ENCODE results near the gene LPP. TPM values are rescaled to one million over a fixed set of nuclear protein-coding genes. Genes with fewer than 3 reads are reported as not detected.

The LPP gene
- total and polyA plus RNA-seq, 2 of the 13 experiments (the other 11 are each of a cell fraction or from before 2014, with no cell fraction given) = 19.2 to 29.9 TPM

DNA sequence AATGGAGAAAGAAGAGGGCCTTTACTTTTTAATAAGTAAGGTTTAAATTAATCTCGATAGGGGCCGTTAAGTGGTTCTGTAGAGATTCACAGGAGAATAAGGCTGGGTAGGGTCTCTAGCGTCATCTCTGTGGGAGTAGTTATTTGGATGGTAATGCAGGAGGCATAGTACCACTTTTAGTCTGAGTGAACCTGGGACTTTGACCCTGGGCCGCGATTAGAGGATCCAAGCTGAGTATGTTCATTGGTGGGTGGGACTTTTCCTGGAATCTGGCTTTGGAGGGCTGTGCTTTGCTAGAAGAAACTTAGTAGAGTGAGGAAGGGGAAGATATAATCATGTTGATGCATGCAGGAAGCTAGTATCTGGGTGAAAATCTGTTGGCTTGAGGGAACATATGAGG, 4.0 kb downstream of the LPP start (continued):
- TF ChIP-seq, protein P1, sequence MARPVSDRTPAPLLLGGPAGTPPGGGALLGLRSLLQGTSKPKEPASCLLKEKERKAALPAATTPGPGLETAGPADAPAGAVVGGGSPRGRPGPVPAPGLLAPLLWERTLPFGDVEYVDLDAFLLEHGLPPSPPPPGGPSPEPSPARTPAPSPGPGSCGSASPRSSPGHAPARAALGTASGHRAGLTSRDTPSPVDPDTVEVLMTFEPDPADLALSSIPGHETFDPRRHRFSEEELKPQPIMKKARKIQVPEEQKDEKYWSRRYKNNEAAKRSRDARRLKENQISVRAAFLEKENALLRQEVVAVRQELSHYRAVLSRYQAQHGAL (CRISPR knock-in tag; IDR thresholded peaks at IDR 0.05; ENCODE audit: not compliant biosample characterization) = no peak
- TF ChIP-seq THAP11 (CRISPR knock-in tag; IDR thresholded peaks at IDR 0.05) = no peak; the same call in none of the 2 replicates
- TF ChIP-seq RORA (CRISPR knock-in tag; IDR thresholded peaks at IDR 0.05) = no peak
- TF ChIP-seq EHMT2 (IDR thresholded peaks at IDR 0.05; ENCODE audit: borderline replicate concordance, low read depth, low read length) = no peak
- TF ChIP-seq MTA3 (CRISPR knock-in tag; IDR thresholded peaks at IDR 0.05) = no peak
- no peak for TF ChIP-seq NBN (conservative IDR thresholded peaks at IDR 0.05)
- TF ChIP-seq ZNF180 (CRISPR knock-in tag; IDR thresholded peaks at IDR 0.05; ENCODE audit: borderline replicate concordance, low read depth) = no peak
- TF ChIP-seq SAFB2 (CRISPR knock-in tag; IDR thresholded peaks at IDR 0.05; ENCODE audit: borderline replicate concordance, low read depth) = no peak
- TF ChIP-seq HOXA9 (CRISPR knock-in tag; IDR thresholded peaks at IDR 0.05; ENCODE audit: borderline replicate concordance) = no peak
- no peak for TF ChIP-seq ZNF451 (CRISPR knock-in tag; IDR thresholded peaks at IDR 0.05)
- no peak for TF ChIP-seq MBNL3 (CRISPR knock-in tag; conservative IDR thresholded peaks at IDR 0.05)
- no peak for TF ChIP-seq ATF7 (IDR thresholded peaks at IDR 0.05)
- no peak for TF ChIP-seq ATF7 (CRISPR knock-in tag; IDR thresholded peaks at IDR 0.05)
- no peak for TF ChIP-seq BRD4 (CRISPR knock-in tag; IDR thresholded peaks at IDR 0.05)
- TF ChIP-seq LCORL (IDR thresholded peaks at IDR 0.05) = no peak
- TF ChIP-seq LCORL (CRISPR knock-in tag; IDR thresholded peaks at IDR 0.05) = peak; percentile 68
- TF ChIP-seq ZNF282 (IDR thresholded peaks at IDR 0.05; ENCODE audit: partially characterized antibody) = no peak
- TF ChIP-seq ZNF230 (CRISPR knock-in tag; IDR thresholded peaks at IDR 0.05) = no peak
- TF ChIP-seq, protein P2, sequence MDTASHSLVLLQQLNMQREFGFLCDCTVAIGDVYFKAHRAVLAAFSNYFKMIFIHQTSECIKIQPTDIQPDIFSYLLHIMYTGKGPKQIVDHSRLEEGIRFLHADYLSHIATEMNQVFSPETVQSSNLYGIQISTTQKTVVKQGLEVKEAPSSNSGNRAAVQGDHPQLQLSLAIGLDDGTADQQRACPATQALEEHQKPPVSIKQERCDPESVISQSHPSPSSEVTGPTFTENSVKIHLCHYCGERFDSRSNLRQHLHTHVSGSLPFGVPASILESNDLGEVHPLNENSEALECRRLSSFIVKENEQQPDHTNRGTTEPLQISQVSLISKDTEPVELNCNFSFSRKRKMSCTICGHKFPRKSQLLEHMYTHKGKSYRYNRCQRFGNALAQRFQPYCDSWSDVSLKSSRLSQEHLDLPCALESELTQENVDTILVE (CRISPR knock-in tag; IDR thresholded peaks at IDR 0.05) = no peak
- TF ChIP-seq SMC3 (IDR thresholded peaks at IDR 0.05; ENCODE audit: low read length) = no peak; the same call in 1 of the 2 replicates
- peak; percentile 59; the same call in 1 of the 2 replicates for TF ChIP-seq ZNF775 (CRISPR knock-in tag; IDR thresholded peaks at IDR 0.05; ENCODE audit: borderline replicate concordance)
- TF ChIP-seq, protein P3, sequence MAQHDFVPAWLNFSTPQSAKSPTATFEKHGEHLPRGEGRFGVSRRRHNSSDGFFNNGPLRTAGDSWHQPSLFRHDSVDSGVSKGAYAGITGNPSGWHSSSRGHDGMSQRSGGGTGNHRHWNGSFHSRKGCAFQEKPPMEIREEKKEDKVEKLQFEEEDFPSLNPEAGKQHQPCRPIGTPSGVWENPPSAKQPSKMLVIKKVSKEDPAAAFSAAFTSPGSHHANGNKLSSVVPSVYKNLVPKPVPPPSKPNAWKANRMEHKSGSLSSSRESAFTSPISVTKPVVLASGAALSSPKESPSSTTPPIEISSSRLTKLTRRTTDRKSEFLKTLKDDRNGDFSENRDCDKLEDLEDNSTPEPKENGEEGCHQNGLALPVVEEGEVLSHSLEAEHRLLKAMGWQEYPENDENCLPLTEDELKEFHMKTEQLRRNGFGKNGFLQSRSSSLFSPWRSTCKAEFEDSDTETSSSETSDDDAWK (CRISPR knock-in tag; IDR thresholded peaks at IDR 0.05) = no peak
- TF ChIP-seq, protein P4, sequence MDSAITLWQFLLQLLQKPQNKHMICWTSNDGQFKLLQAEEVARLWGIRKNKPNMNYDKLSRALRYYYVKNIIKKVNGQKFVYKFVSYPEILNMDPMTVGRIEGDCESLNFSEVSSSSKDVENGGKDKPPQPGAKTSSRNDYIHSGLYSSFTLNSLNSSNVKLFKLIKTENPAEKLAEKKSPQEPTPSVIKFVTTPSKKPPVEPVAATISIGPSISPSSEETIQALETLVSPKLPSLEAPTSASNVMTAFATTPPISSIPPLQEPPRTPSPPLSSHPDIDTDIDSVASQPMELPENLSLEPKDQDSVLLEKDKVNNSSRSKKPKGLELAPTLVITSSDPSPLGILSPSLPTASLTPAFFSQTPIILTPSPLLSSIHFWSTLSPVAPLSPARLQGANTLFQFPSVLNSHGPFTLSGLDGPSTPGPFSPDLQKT (CRISPR knock-in tag; IDR thresholded peaks at IDR 0.05; ENCODE audit: borderline replicate concordance) = no peak
- no peak for TF ChIP-seq ZNF878 (CRISPR knock-in tag; IDR thresholded peaks at IDR 0.05)
- TF ChIP-seq, protein P5, sequence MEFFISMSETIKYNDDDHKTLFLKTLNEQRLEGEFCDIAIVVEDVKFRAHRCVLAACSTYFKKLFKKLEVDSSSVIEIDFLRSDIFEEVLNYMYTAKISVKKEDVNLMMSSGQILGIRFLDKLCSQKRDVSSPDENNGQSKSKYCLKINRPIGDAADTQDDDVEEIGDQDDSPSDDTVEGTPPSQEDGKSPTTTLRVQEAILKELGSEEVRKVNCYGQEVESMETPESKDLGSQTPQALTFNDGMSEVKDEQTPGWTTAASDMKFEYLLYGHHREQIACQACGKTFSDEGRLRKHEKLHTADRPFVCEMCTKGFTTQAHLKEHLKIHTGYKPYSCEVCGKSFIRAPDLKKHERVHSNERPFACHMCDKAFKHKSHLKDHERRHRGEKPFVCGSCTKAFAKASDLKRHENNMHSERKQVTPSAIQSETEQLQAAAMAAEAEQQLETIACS (CRISPR knock-in tag; IDR thresholded peaks at IDR 0.05) = no peak
- no peak for TF ChIP-seq GABPB1 (CRISPR knock-in tag; IDR thresholded peaks at IDR 0.05)
- TF ChIP-seq NCOA5 (CRISPR knock-in tag; IDR thresholded peaks at IDR 0.05) = no peak
- TF ChIP-seq TEAD2 (CRISPR knock-in tag; IDR thresholded peaks at IDR 0.05) = no peak
